ENCODE data around the gene ZNF747. TPM values are rescaled to one million over a fixed set of nuclear protein-coding genes. Genes with fewer than 3 reads are reported as not detected.

Gene ZNF747
- total RNA-seq, 1 experiment from 2014 or later: 6.9 TPM

Other genes starting within 250 kb of the ZNF747 start
- gene CD2BP2, start 179.6 kb downstream of the ZNF747 start, total RNA-seq (2014; rRNA removed; shearing (Covaris generic)): 63.1 and 64.5 TPM in 2 replicates
- gene TBC1D10B, start 164.4 kb downstream of the ZNF747 start, total RNA-seq (2014; rRNA removed; shearing (Covaris generic)): 26.2 and 27.1 TPM in 2 replicates
- not detected in 2 replicates for gene MYL11, start 160.1 kb downstream of the ZNF747 start, total RNA-seq (2014; rRNA removed; shearing (Covaris generic))
- not detected in 2 replicates for gene SEPTIN1, start 152.3 kb downstream of the ZNF747 start, total RNA-seq (2014; rRNA removed; shearing (Covaris generic))
- gene ZNF48, start 139.4 kb downstream of the ZNF747 start, total RNA-seq (2014; rRNA removed; shearing (Covaris generic)): 6.0 and 6.3 TPM in 2 replicates
- gene ZNF771, start 127.3 kb downstream of the ZNF747 start, total RNA-seq (2014; rRNA removed; shearing (Covaris generic)): 13.8 and 19.7 TPM in 2 replicates
- gene DCTPP1, start 104.8 kb downstream of the ZNF747 start, total RNA-seq (2014; rRNA removed; shearing (Covaris generic)): 27.3 and 30.3 TPM in 2 replicates
- 5.0 and 6.4 TPM in 2 replicates for gene SEPHS2, start 89.0 kb downstream of the ZNF747 start, total RNA-seq (2014; rRNA removed; shearing (Covaris generic))
- gene ITGAL, start 62.1 kb downstream of the ZNF747 start, total RNA-seq (2014; rRNA removed; shearing (Covaris generic)): not detected in 2 replicates
- gene ZNF768, start 8.3 kb downstream of the ZNF747 start, total RNA-seq (2014; rRNA removed; shearing (Covaris generic)): 16.7 and 19.2 TPM in 2 replicates
- gene ZNF764, start 23.5 kb upstream of the ZNF747 start, total RNA-seq (2014; rRNA removed; shearing (Covaris generic)): 3.3 and 4.4 TPM in 2 replicates
- gene ZNF688, start 36.9 kb upstream of the ZNF747 start, total RNA-seq (2014; rRNA removed; shearing (Covaris generic)): 7.1 and 15.5 TPM in 2 replicates
- gene ZNF785, start 50.8 kb upstream of the ZNF747 start, total RNA-seq (2014; rRNA removed; shearing (Covaris generic)): 2.7 and 6.2 TPM in 2 replicates
- gene ZNF689, start 75.5 kb upstream of the ZNF747 start, total RNA-seq (2014; rRNA removed; shearing (Covaris generic)): 7.3 and 7.5 TPM in 2 replicates
- 2.7 and 6.3 TPM in 2 replicates for gene PRR14, start 116.1 kb upstream of the ZNF747 start, total RNA-seq (2014; rRNA removed; shearing (Covaris generic))
- gene FBRS, start 123.6 kb upstream of the ZNF747 start, total RNA-seq (2014; rRNA removed; shearing (Covaris generic)): 9.8 and 14.5 TPM in 2 replicates
- 1.6 and 11.3 TPM in 2 replicates for gene SRCAP, start 164.3 kb upstream of the ZNF747 start, total RNA-seq (2014; rRNA removed; shearing (Covaris generic))
- 16.5 and 24.5 TPM in 2 replicates for gene PHKG2, start 213.6 kb upstream of the ZNF747 start, total RNA-seq (2014; rRNA removed; shearing (Covaris generic))
- gene CFAP119, start 227.2 kb upstream of the ZNF747 start, total RNA-seq (2014; rRNA removed; shearing (Covaris generic)): 0.91 and 5.2 TPM in 2 replicates
- 57.8 and 58.9 TPM in 2 replicates for gene RNF40, start 227.5 kb upstream of the ZNF747 start, total RNA-seq (2014; rRNA removed; shearing (Covaris generic))